K562 (cell line): Measurements from ENCODE around the gene DDR2. TPM values are rescaled to one million over a fixed set of nuclear protein-coding genes. Genes with fewer than 3 reads are reported as not detected.

ENCODE experiments used
- ESRRA ChIP-seq: fragments of 450-650 bp; IDR thresholded peaks from 2 replicates; pipeline ENCODE4 v1.6.1; 2014; ENCODE audit warnings: low read depth, mild to moderate bottlenecking, moderate library complexity, borderline replicate concordance
- GABPB1 ChIP-seq: sonication (generic); formaldehyde crosslinking; IDR thresholded peaks from 2 replicates; pipeline ENCODE4 v1.8.0; 2022; ENCODE audit warnings: mild to moderate bottlenecking, missing genetic modification reagents
- MGA ChIP-seq: fragments of 450-650 bp; IDR thresholded peaks from 2 replicates; pipeline ENCODE4 v1.6.1; 2016; ENCODE audit warnings: mild to moderate bottlenecking, moderate library complexity
- PHF20 ChIP-seq: fragments of 450-650 bp; IDR thresholded peaks from 2 replicates; pipeline ENCODE4 v1.6.1; 2018; ENCODE audit not compliant: partially characterized antibody
- REST ChIP-seq, 2 experiments: fragments of 450-650 bp; formaldehyde crosslinking in 1 of 2; IDR thresholded peaks; 2 replicates each; pipeline versions ENCODE4 v1.4.0 to v1.6.1; 2014 to 2020; ENCODE audit warnings: mild to moderate bottlenecking in 2 of 2, borderline replicate concordance in 1 of 2, low read depth in 1 of 2
- SREBF1 ChIP-seq: fragments of 150-350 bp; IDR thresholded peaks from 2 replicates; pipeline ENCODE4 v1.6.1; 2014; ENCODE audit warnings: antibody characterized with exemption, low read depth, low read length, borderline replicate concordance
- ZNF212 ChIP-seq: fragments of 450-650 bp; formaldehyde crosslinking; IDR thresholded peaks from 2 replicates; pipeline ENCODE4 v1.4.0; 2020; ENCODE audit warnings: mild to moderate bottlenecking
- polyA plus RNA-seq, 8 experiments: library from polyadenylated mRNA; depleted of rRNA in 4 of 8; stranded (reverse) in 5 of 8; unstranded in 3 of 8; fragments of >200 nt; fragmentation: Nextera tagmentation in 2 of 8; fragmentation: Illumina TruSeq in 1 of 8; extraction: Ambion mirVana in 2 of 8; extraction: Trizol in 1 of 8; gene quantifications; 2 replicates each; pipeline versions ENCODE4 v1.2.1 to v1.2.3, GENCODE V29; 2011 to 2014; ENCODE audit warnings: inconsistent platforms in 1 of 8, missing spikeins in 1 of 8
- total RNA-seq, 7 experiments: library from RNA; depleted of rRNA in 6 of 7; stranded (reverse); fragments of >200 nt in 6 of 7; fragmentation: Illumina TruSeq in 2 of 7; extraction: Trizol in 2 of 7; gene quantifications; 2 replicates each; pipeline versions ENCODE4 v1.2.1 to v1.2.3, GENCODE V29; 2011 to 2021; ENCODE audit warnings: low replicate concordance in 1 of 7

The DDR2 gene
- total and polyA plus RNA-seq, 9 of the 15 experiments (the other 6 are each of a cell fraction or from before 2014, with no cell fraction given), result 0.36 to 2.0 (median 1.1) TPM

- TF ChIP-seq MGA (peak; percentile 12; the same call in 1 of the 2 replicates), GABPB1 (no peak), SREBF1 (no peak), ZNF212 (CRISPR knock-in tag) (no peak), REST (IDR thresholded peaks at IDR 0.05; ENCODE audit: borderline replicate concordance) (no peak; the same call in 1 of the 2 replicates), REST (CRISPR knock-in tag; IDR thresholded peaks at IDR 0.05; ENCODE audit: low read depth) (no peak), PHF20 (no peak), ESRRA (peak; percentile 43; the same call in 1 of the 2 replicates)
Observed at GRCh38 chr1:162627662-162628296, 4.5 kb upstream of the DDR2 start (continued).
